ENCODE results near the gene KLHL26.

DNA sequence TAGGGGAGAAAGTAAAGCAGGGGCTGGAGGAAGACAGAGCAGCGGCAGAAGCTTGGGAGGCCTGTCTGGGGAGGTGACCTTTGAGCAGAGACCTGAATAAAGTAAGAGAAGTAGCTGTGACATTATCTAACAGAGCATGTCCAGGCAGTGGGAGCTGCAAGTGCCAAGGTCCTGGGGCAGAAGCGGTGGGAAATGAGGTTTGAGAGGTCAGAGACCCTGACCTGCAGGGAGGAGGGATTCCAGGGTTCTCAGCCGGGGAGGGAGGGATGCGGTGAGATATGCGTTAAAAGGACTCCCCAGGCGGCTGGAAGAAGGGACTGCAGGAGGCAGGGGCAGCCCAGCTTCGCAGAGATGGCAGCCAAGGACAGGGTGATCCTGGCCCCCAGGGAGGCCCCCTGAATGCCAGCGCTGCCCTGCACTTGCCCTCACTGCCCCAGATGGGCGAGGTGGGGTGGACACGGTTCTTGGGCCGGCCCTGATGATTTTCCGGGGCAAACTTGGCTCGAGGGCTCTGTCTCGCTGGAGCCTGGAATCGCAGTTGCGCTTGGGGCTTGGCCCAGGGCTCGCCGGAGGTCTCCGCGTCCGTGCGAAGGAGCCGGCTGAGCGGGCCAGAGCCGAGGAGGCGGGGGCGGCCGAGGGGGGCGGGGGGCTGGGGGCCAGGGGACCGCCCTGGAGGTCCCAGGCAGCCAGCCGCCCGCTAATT is 33.4 kb upstream of the KLHL26 start:
- TF ChIP-seq, protein P1, sequence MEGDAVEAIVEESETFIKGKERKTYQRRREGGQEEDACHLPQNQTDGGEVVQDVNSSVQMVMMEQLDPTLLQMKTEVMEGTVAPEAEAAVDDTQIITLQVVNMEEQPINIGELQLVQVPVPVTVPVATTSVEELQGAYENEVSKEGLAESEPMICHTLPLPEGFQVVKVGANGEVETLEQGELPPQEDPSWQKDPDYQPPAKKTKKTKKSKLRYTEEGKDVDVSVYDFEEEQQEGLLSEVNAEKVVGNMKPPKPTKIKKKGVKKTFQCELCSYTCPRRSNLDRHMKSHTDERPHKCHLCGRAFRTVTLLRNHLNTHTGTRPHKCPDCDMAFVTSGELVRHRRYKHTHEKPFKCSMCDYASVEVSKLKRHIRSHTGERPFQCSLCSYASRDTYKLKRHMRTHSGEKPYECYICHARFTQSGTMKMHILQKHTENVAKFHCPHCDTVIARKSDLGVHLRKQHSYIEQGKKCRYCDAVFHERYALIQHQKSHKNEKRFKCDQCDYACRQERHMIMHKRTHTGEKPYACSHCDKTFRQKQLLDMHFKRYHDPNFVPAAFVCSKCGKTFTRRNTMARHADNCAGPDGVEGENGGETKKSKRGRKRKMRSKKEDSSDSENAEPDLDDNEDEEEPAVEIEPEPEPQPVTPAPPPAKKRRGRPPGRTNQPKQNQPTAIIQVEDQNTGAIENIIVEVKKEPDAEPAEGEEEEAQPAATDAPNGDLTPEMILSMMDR (IDR thresholded peaks at IDR 0.05; ENCODE audit: low read depth, low read length, missing input control), result no peak
- TF ChIP-seq GABPA (IDR thresholded peaks at IDR 0.05 in 1 of 2, conservative IDR thresholded peaks at IDR 0.05 in 1 of 2), result no peak
- TF ChIP-seq, protein P2, sequence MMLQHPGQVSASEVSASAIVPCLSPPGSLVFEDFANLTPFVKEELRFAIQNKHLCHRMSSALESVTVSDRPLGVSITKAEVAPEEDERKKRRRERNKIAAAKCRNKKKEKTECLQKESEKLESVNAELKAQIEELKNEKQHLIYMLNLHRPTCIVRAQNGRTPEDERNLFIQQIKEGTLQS (IDR thresholded peaks at IDR 0.05), result no peak

Measured in liver (tissue), 3 donors.